Myocyte (in vitro differentiated cells): ENCODE data around the gene ZNF611. TPM values are rescaled to one million over a fixed set of nuclear protein-coding genes. Genes with fewer than 3 reads are reported as not detected.
A peak's percentile ranks its signal among the peaks of the same experiment; 100 is the strongest.
"Not testable (repeated sequence)": the region's sequence is repeated elsewhere in the genome, so short reads cannot be mapped to it uniquely, and the experiment has no call there.

Experiments
- DNase-seq: peaks from one replicate; pipeline ENCODE4 v3.0.0-alpha.2; 2012; ENCODE audit warnings: low read depth
- total RNA-seq: library from RNA; depleted of rRNA; stranded (reverse); fragments of >200 nt; gene quantifications from 2 replicates; pipeline ENCODE4 v1.2.3, GENCODE V29; 2014

ZNF611 gene
- total RNA-seq, 1 donor from 2014 or later = 3.4 TPM

- DNase-seq = not testable (repeated sequence)
Measured at GRCh38 chr19:52720541-52720940, 14.3 kb downstream of the ZNF611 start.

- DNase-seq = no peak
Measured at GRCh38 chr19:52716522-52716921, 18.3 kb downstream of the ZNF611 start.

- not testable (repeated sequence) for DNase-seq
Measured at GRCh38 chr19:52715902-52716301, 18.9 kb downstream of the ZNF611 start.

- DNase-seq = not testable (repeated sequence)
Measured at GRCh38 chr19:52715330-52715729, 19.5 kb downstream of the ZNF611 start.

GRCh38 chr19:52713051-52713450 lies 21.8 kb downstream of the ZNF611 start:
- not testable (repeated sequence) for DNase-seq

- DNase-seq = not testable (repeated sequence)
Measured at GRCh38 chr19:52711661-52712060, 23.2 kb downstream of the ZNF611 start.

GRCh38 chr19:52710538-52710937 lies 24.3 kb downstream of the ZNF611 start:
- DNase-seq = no peak

- not testable (repeated sequence) for DNase-seq
Measured at GRCh38 chr19:52705615-52706014, 29.2 kb downstream of the ZNF611 start.

GRCh38 chr19:52703917-52704316 lies 30.9 kb downstream of the ZNF611 start:
- DNase-seq = no peak

- DNase-seq = no peak
Measured at GRCh38 chr19:52700673-52701072, 34.2 kb downstream of the ZNF611 start.

- not testable (repeated sequence) for DNase-seq
Measured at GRCh38 chr19:52699555-52699954, 35.3 kb downstream of the ZNF611 start.

- no peak for DNase-seq
Measured at GRCh38 chr19:52695996-52696395, 38.8 kb downstream of the ZNF611 start.

GRCh38 chr19:52694921-52695320 lies 39.9 kb downstream of the ZNF611 start:
- DNase-seq = no peak

- not testable (repeated sequence) for DNase-seq
Measured at GRCh38 chr19:52694281-52694680, 40.6 kb downstream of the ZNF611 start.

GRCh38 chr19:52692431-52693008 lies 42.3 kb downstream of the ZNF611 start:
- DNase-seq = no peak

GRCh38 chr19:52691737-52692136 lies 43.1 kb downstream of the ZNF611 start:
- no peak for DNase-seq

- no peak for DNase-seq
Measured at GRCh38 chr19:52691215-52691610, 43.6 kb downstream of the ZNF611 start.

GRCh38 chr19:52690369-52691214 lies 44.3 kb downstream of the ZNF611 start:
- peak; percentile 92 for DNase-seq

- no peak for DNase-seq
Measured at GRCh38 chr19:52689843-52690368, 44.9 kb downstream of the ZNF611 start.

GRCh38 chr19:52688925-52689796 lies 45.7 kb downstream of the ZNF611 start:
- DNase-seq = not testable (repeated sequence)

- no peak for DNase-seq
Measured at GRCh38 chr19:52688335-52688734, 46.5 kb downstream of the ZNF611 start.
